ENCODE results near the gene RFX2.

Gene RFX2

GRCh38 chr19:6060600-6061375 is 49.5 kb downstream of the RFX2 start:
- H3K4me3 ChIP-seq (ENCODE audit: low read length) = no peak overlapping the region
- TF ChIP-seq EZH2phosphoT487 (IDR thresholded peaks at IDR 0.05; ENCODE audit: borderline replicate concordance, low read length) (no peak), CTCF (IDR thresholded peaks at IDR 0.05; ENCODE audit: low read depth, low read length, poor library complexity, severe bottlenecking) (no peak)
- no peaks in the 10 kb centered on the region for H3F3A ChIP-seq (ENCODE audit: control insufficient read depth, insufficient read depth)
- H3K4me1 ChIP-seq (ENCODE audit: control insufficient read depth, low read length) = no peaks in the 10 kb centered on the region
- H3K4me2 ChIP-seq (ENCODE audit: low read length) = no peak overlapping the region
- H3K27me3 ChIP-seq (ENCODE audit: control insufficient read depth, low read length) = peaks cover 3% of the 10 kb centered on the region; the same call in 1 of the 2 replicates
- H4K20me1 ChIP-seq (ENCODE audit: control insufficient read depth, insufficient read depth, low read depth, low read length) = no peaks in the 10 kb centered on the region
- no peaks in the 10 kb centered on the region for H3K36me3 ChIP-seq (ENCODE audit: control insufficient read depth, low read length)
- no peaks in the 10 kb centered on the region for H3K79me2 ChIP-seq (ENCODE audit: control insufficient read depth, low read length)
- H3K9me3 ChIP-seq (ENCODE audit: control insufficient read depth, insufficient read depth, low read length) = no peaks in the 10 kb centered on the region
- no peak overlapping the region for H3K27ac ChIP-seq (ENCODE audit: low read depth, low read length)
- H3K9me2 ChIP-seq (replicated peaks; ENCODE audit: control insufficient read depth, low read length) = no peaks in the 10 kb centered on the region

GRCh38 chr19:6059988-6060599 is 50.2 kb downstream of the RFX2 start:
- no peaks in the 10 kb centered on the region for H3K4me1 ChIP-seq (ENCODE audit: control insufficient read depth, low read length)

GRCh38 chr19:6059396-6059947 is 50.8 kb downstream of the RFX2 start:
- Histone ChIP-seq H3K4me1 (ENCODE audit: control insufficient read depth, low read length) (no peaks in the 10 kb centered on the region), H3K4me2 (ENCODE audit: low read length) (no peak overlapping the region), H4K20me1 (ENCODE audit: control insufficient read depth, insufficient read depth, low read depth, low read length) (no peaks in the 10 kb centered on the region), H3K79me2 (ENCODE audit: control insufficient read depth, low read length) (no peaks in the 10 kb centered on the region), H3K36me3 (ENCODE audit: control insufficient read depth, low read length) (no peaks in the 10 kb centered on the region), H3K4me3 (ENCODE audit: low read length) (no peak overlapping the region), H3K9me2 (replicated peaks; ENCODE audit: control insufficient read depth, low read length) (no peaks in the 10 kb centered on the region), H3K27me3 (ENCODE audit: control insufficient read depth, low read length) (peaks cover 2% of the 10 kb centered on the region; the same call in 1 of the 2 replicates), H3K9me3 (ENCODE audit: control insufficient read depth, insufficient read depth, low read length) (no peaks in the 10 kb centered on the region), H3F3A (ENCODE audit: control insufficient read depth, insufficient read depth) (no peaks in the 10 kb centered on the region), H3K27ac (ENCODE audit: low read depth, low read length) (no peak overlapping the region)
- no peak for TF ChIP-seq EZH2phosphoT487 (IDR thresholded peaks at IDR 0.05; ENCODE audit: borderline replicate concordance, low read length)
- no peak for TF ChIP-seq CTCF (IDR thresholded peaks at IDR 0.05; ENCODE audit: low read depth, low read length, poor library complexity, severe bottlenecking)

More at GRCh38 chr19:6059988-6060599, 50.2 kb downstream of the RFX2 start:
- H3K4me2 ChIP-seq (ENCODE audit: low read length) = no peak overlapping the region
- no peaks in the 10 kb centered on the region for H4K20me1 ChIP-seq (ENCODE audit: control insufficient read depth, insufficient read depth, low read depth, low read length)
- no peaks in the 10 kb centered on the region for H3K9me2 ChIP-seq (replicated peaks; ENCODE audit: control insufficient read depth, low read length)
- no peaks in the 10 kb centered on the region for H3K9me3 ChIP-seq (ENCODE audit: control insufficient read depth, insufficient read depth, low read length)
- no peaks in the 10 kb centered on the region for H3K27me3 ChIP-seq (ENCODE audit: control insufficient read depth, low read length)
- H3K79me2 ChIP-seq (ENCODE audit: control insufficient read depth, low read length) = no peaks in the 10 kb centered on the region
- no peak overlapping the region for H3K27ac ChIP-seq (ENCODE audit: low read depth, low read length)
- TF ChIP-seq EZH2phosphoT487 (IDR thresholded peaks at IDR 0.05; ENCODE audit: borderline replicate concordance, low read length) = no peak
- no peak for TF ChIP-seq CTCF (IDR thresholded peaks at IDR 0.05; ENCODE audit: low read depth, low read length, poor library complexity, severe bottlenecking)
- no peaks in the 10 kb centered on the region for H3K36me3 ChIP-seq (ENCODE audit: control insufficient read depth, low read length)
- no peaks in the 10 kb centered on the region for H3F3A ChIP-seq (ENCODE audit: control insufficient read depth, insufficient read depth)
- H3K4me3 ChIP-seq (ENCODE audit: low read length) = no peak overlapping the region

All from DOHH2 (cell line).